IMR-90 (cell line): ENCODE results near the gene OXSM. TPM values are rescaled to one million over a fixed set of nuclear protein-coding genes. Genes with fewer than 3 reads are reported as not detected.

ENCODE experiments used
- ATAC-seq: fragments of 200-7000 bp; cut with Tn5 transposase; 2 replicates; pipeline ENCODE4 v1.9.1; 2020; ENCODE audit warnings: low read depth, mild to moderate bottlenecking, moderate library complexity
- BruUV-seq: library from RNA; stranded (reverse); fragments of 400-500 nt; replicated peaks from 2 replicates; lab custom pipeline; 2021; lab: Mats Ljungman, UMichigan
- CTCF ChIA-PET: fragments of 300-600 bp; formaldehyde crosslinking; extraction: SDS; loops from one replicate; lab custom pipeline; 2021; ENCODE audit warnings: antibody characterized with exemption; lab: Yijun Ruan, JAX
- POLR2A ChIA-PET: fragments of 300-600 bp; sonication (Branson Sonifier 250); formaldehyde crosslinking; loops from one replicate; lab custom pipeline; 2022; ENCODE audit warnings: antibody characterized with exemption; ENCODE audit not compliant: unreplicated experiment; lab: Charles Lee
- DNase-seq: peaks from one replicate; pipeline ENCODE4 v3.0.0; 2013
- H2AFZ ChIP-seq: replicated peaks from 2 replicates; pipeline ENCODE3; 2013; ENCODE audit warnings: low read length, mild to moderate bottlenecking; ENCODE audit not compliant: poor library complexity
- H2AK5ac ChIP-seq: 2 replicates; pipeline ENCODE4 v1.6.1; 2013; ENCODE audit warnings: low read depth, low read length, inconsistent platforms
- H2AK9ac ChIP-seq: replicated peaks from 2 replicates; pipeline ENCODE3; 2013; ENCODE audit warnings: mild to moderate bottlenecking, low read depth, low read length, moderate library complexity; ENCODE audit not compliant: poor library complexity
- H2BK120ac ChIP-seq: 2 replicates; pipeline ENCODE4 v1.6.1; 2013; ENCODE audit warnings: low read depth, low read length, inconsistent platforms
- H2BK15ac ChIP-seq: 3 replicates; pipeline ENCODE4 v1.6.1; 2013; ENCODE audit warnings: low read depth, low read length, inconsistent platforms
- H2BK20ac ChIP-seq: 2 replicates; pipeline ENCODE4 v1.6.1; 2013; ENCODE audit warnings: low read depth, mild to moderate bottlenecking, inconsistent platforms, low read length, moderate library complexity
- H2BK5ac ChIP-seq: 2 replicates; pipeline ENCODE4 v1.6.1; 2013; ENCODE audit warnings: mild to moderate bottlenecking, low read depth, low read length, inconsistent platforms; ENCODE audit not compliant: poor library complexity, severe bottlenecking
- H3K14ac ChIP-seq: replicated peaks from 2 replicates; pipeline ENCODE4 v1.6.1; 2013; ENCODE audit warnings: low read depth, low read length, inconsistent platforms
- H3K18ac ChIP-seq: 2 replicates; pipeline ENCODE4 v1.6.1; 2013; ENCODE audit warnings: low read depth, low read length, control low read depth
- H3K23ac ChIP-seq: 2 replicates; pipeline ENCODE4 v1.6.1; 2013; ENCODE audit warnings: low read depth, low read length, inconsistent platforms
- H3K27ac ChIP-seq: 2 replicates; pipeline ENCODE4 v1.5.1; 2013; ENCODE audit warnings: mild to moderate bottlenecking, control low read depth, low read length; ENCODE audit not compliant: insufficient read depth
- H3K27me3 ChIP-seq: 2 replicates; pipeline ENCODE4 v1.6.1; 2013; ENCODE audit warnings: low read length; ENCODE audit not compliant: control insufficient read depth, insufficient read depth
- H3K36me3 ChIP-seq: 2 replicates; pipeline ENCODE4 v1.6.1; 2013; ENCODE audit warnings: low read length, mixed read lengths; ENCODE audit not compliant: control insufficient read depth, insufficient read depth
- H3K4ac ChIP-seq: 2 replicates; pipeline ENCODE4 v1.6.1; 2013; ENCODE audit warnings: low read depth, low read length, inconsistent platforms
- H3K4me1 ChIP-seq: 2 replicates; pipeline ENCODE4 v1.6.1; 2013; ENCODE audit warnings: low read length, mixed read lengths; ENCODE audit not compliant: control insufficient read depth, insufficient read depth
- H3K4me2 ChIP-seq: 2 replicates; pipeline ENCODE4 v1.6.1; 2013; ENCODE audit warnings: low read depth, mild to moderate bottlenecking, control low read depth, low read length, moderate library complexity
- H3K4me3 ChIP-seq: 2 replicates; pipeline ENCODE4 v1.5.1; 2013; ENCODE audit warnings: low read depth, mild to moderate bottlenecking, control low read depth, low read length, moderate library complexity; ENCODE audit not compliant: insufficient read depth
- H3K56ac ChIP-seq: 2 replicates; pipeline ENCODE4 v1.6.1; 2013; ENCODE audit warnings: low read length, inconsistent platforms; ENCODE audit not compliant: insufficient read depth; ENCODE audit errors: extremely low read depth
- H3K79me1 ChIP-seq, 2 experiments: 2 replicates each; pipeline ENCODE4 v1.6.1; 2013; ENCODE audit warnings: low read length in 2 of 2, inconsistent platforms in 1 of 2, low read depth in 1 of 2
- H3K9ac ChIP-seq: 2 replicates; pipeline ENCODE4 v1.6.1; 2013; ENCODE audit warnings: low read depth, low read length, control low read depth
- H3K9me1 ChIP-seq: 2 replicates; pipeline ENCODE4 v1.6.1; 2013; ENCODE audit warnings: low read length, inconsistent platforms; ENCODE audit not compliant: insufficient read depth
- H3K9me3 ChIP-seq: 2 replicates; pipeline ENCODE4 v1.6.1; 2013; ENCODE audit warnings: low read length; ENCODE audit not compliant: control insufficient read depth, insufficient read depth
- H4K20me1 ChIP-seq: 2 replicates; pipeline ENCODE4 v1.6.1; 2013; ENCODE audit warnings: low read length, inconsistent platforms; ENCODE audit not compliant: insufficient read depth
- H4K5ac ChIP-seq: 2 replicates; pipeline ENCODE4 v1.6.1; 2013; ENCODE audit warnings: mild to moderate bottlenecking, low read depth, low read length, control low read depth
- H4K8ac ChIP-seq, 2 experiments: 2 replicates each; pipeline ENCODE4 v1.6.1; 2013; ENCODE audit warnings: low read depth in 2 of 2, low read length in 2 of 2, control low read depth in 1 of 2, inconsistent platforms in 1 of 2
- H4K91ac ChIP-seq: 2 replicates; pipeline ENCODE4 v1.6.1; 2013; ENCODE audit warnings: low read depth, low read length, inconsistent platforms; ENCODE audit not compliant: insufficient read depth
- BHLHE40 ChIP-seq: fragments of 150-350 bp; IDR thresholded peaks from 2 replicates; pipeline ENCODE4 v1.6.1; 2016; ENCODE audit warnings: mild to moderate bottlenecking, low read depth, low read length
- CHD1 ChIP-seq: IDR thresholded peaks from 2 replicates; pipeline ENCODE4 v1.6.1; 2012; ENCODE audit warnings: low read depth, low read length, improper control_type of control experiment
- MAFK ChIP-seq: IDR thresholded peaks from 2 replicates; pipeline ENCODE4 v1.6.1; 2012; ENCODE audit warnings: low read depth, low read length, improper control_type of control experiment
- MAZ ChIP-seq: IDR thresholded peaks from 2 replicates; pipeline ENCODE4 v1.6.1; 2012; ENCODE audit warnings: low read depth, mild to moderate bottlenecking, low read length, improper control_type of control experiment, moderate library complexity, borderline replicate concordance
- MXI1 ChIP-seq: IDR thresholded peaks from 2 replicates; pipeline ENCODE4 v1.6.1; 2012; ENCODE audit warnings: low read depth, mild to moderate bottlenecking, low read length, moderate library complexity, borderline replicate concordance
- POLR2A ChIP-seq: IDR thresholded peaks from 2 replicates; pipeline ENCODE4 v1.6.1; 2012; ENCODE audit warnings: mild to moderate bottlenecking, low read depth, low read length
- RFX5 ChIP-seq: IDR thresholded peaks from 2 replicates; pipeline ENCODE4 v1.8.0; 2012; ENCODE audit warnings: low read depth, mild to moderate bottlenecking, low read length, moderate library complexity
- WGBS, 2 experiments: methylation state at CpG; one replicate each; pipeline versions ENCODE4 v1.1.5 to v1.1.7; 2013; ENCODE audit warnings: missing lambda C conversion rate in 2 of 2; ENCODE audit not compliant: insufficient read length in 1 of 2; ENCODE audit errors: extremely low coverage in 2 of 2; 5-methylcytosine and 5-hydroxymethylcytosine counted together
- dilution Hi-C: fragments of 300-500 bp; cut with HindIII; formaldehyde crosslinking; loops from one replicate; pipeline ENCODE4 v1.14.3; 2018; ENCODE audit warnings: low sequenced_read_pairs; ENCODE audit not compliant: unreplicated experiment
- in situ Hi-C: fragments of 300-500 bp; cut with MboI; formaldehyde crosslinking; loops from 3 replicates; pipeline ENCODE4 v1.14.3; 2019; ENCODE audit warnings: low sequenced_read_pairs, inconsistent platforms, mixed read lengths
- intact Hi-C: fragments of 100-400 bp; cut with micrococcal nuclease; formaldehyde crosslinking; loops from 2 replicates; pipeline ENCODE4 v1.10.0; 2022
- polyA plus RNA-seq, 3 experiments: library from polyadenylated mRNA; depleted of rRNA; stranded (reverse); fragments of >200 nt; gene quantifications; 2 replicates each; pipeline ENCODE4 v1.2.3, GENCODE V29; 2012; ENCODE audit warnings: low replicate concordance in 1 of 3
- total RNA-seq: library from RNA; depleted of rRNA; stranded (reverse); fragments of >200 nt; gene quantifications from 2 replicates; pipeline ENCODE4 v1.2.3, GENCODE V29; 2012

The OXSM gene
- total and polyA plus RNA-seq, 2 of the 4 experiments (the other 2 are of a cell fraction), result 11.4 to 15.4 TPM

DNA sequence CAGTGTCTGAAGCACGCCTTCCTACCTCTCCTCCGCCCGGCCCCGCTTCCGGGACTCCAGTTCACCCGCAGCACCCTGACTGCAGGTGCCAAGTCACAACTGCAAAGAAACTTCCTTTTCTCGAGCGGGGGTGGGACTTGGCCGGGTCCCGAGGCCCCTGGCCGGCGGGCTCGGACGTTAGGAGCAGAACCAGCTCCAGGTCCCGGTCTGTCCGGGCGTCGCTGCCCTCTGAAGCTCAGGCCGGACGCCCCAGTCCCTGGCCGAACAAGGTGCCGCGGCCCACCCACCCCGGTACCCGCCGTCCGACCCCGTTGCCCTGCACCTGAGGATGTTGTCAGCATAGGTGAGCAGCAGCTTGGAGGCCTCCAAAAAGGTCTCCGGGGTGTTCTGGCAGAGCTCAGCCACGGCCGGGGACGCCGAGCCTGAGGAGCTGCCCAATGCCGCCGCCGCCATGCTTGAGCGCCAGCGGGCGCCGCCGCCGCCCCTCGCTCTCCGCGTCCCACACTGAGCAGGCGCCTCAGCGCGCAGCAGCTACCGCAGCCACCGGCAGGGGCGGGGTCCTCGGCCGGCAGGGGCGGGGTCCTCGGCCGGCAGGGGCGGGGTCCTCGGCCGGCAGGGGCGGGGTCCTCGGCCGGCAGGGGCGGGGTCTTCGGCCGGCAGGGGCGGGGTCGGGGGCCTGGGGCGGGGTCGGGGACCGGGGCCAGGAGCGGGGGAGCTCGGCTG lies 6.8 kb upstream of the OXSM start, which contains the start of gene NGLY1:
Gene NGLY1 (minus strand): TSS at position 506 of the 723 bp plus-strand sequence. CDS start 53 bp downstream, at position 453.
- Histone ChIP-seq H4K20me1 (no peaks in the 10 kb centered on the region), H2BK15ac (peak within 1 kb of the TSS; percentile 28; the same call in 1 of the 3 replicates), H3K4ac (peak within 1 kb of the TSS; percentile 85), H3K79me1 (peaks cover 22 to 26% of the 10 kb centered on the region in 2 experiments), H4K5ac (no peak within 1 kb of the TSS; the same call in none of the 2 replicates), H3K9ac (peak within 1 kb of the TSS; percentile 82), H2AK9ac (peak within 1 kb of the TSS; percentile 85), H2BK20ac (no peak within 1 kb of the TSS), H3K9me1 (no peaks in the 10 kb centered on the region; the same call in 1 of the 2 replicates), H4K8ac (peak within 1 kb of the TSS; percentile 1 to 85; a peak in 3 of 4 replicates), H2BK120ac (peak within 1 kb of the TSS; percentile 74), H3K18ac (peak within 1 kb of the TSS; percentile 33; the same call in 1 of the 2 replicates), H3K4me1 (peaks cover 2% of the 10 kb centered on the region; the same call in 1 of the 2 replicates), H3K27me3 (no peaks in the 10 kb centered on the region), H2AK5ac (0 out of 2 replicates have a peak within 1 kb of the TSS, but pooled peaks have one; percentile 20), H3K4me2 (peak within 1 kb of the TSS; percentile 86), H2BK5ac (peak within 1 kb of the TSS; percentile 52), H3K56ac (peak within 1 kb of the TSS; percentile 58), H3K27ac (peak within 1 kb of the TSS; percentile 72), H2AFZ (peak within 1 kb of the TSS; percentile 98), H3K36me3 (no peaks in the 10 kb centered on the region), H3K14ac (peak within 1 kb of the TSS; percentile 87), H4K91ac (peak within 1 kb of the TSS; percentile 54; the same call in 1 of the 2 replicates), H3K23ac (peak within 1 kb of the TSS; percentile 84), H3K9me3 (no peaks in the 10 kb centered on the region), H3K4me3 (peak within 1 kb of the TSS; percentile 89)
- intact Hi-C loops, result loop anchor here (1.0 to 2.0 kb wide), 4 partner anchors 37 to 134 kb away; partner anchors contain the start of gene TOP2B
- dilution Hi-C loops, result no loop called here
- in situ Hi-C loops, result no loop called here
- TF ChIP-seq MAZ (peak; percentile 59; the same call in 1 of the 2 replicates), POLR2A (peak; percentile 90), MXI1 (peak; percentile 76), BHLHE40 (0 out of 2 replicates have a peak, but pooled peaks have one; percentile 5), MAFK (no peak), RFX5 (no peak), CHD1 (no peak)
- ChIA-PET POLR2A (interaction anchor here (0.6 to 0.7 kb wide), 3 partner anchors 10 to 143 kb away, joined by 3 to 5 read pairs (median 3); no protein-coding TSS in a partner anchor), CTCF (interaction anchor here (1.0 to 1.8 kb wide), 2 partner anchors 49 to 74 kb away, joined by 4 read pairs; no protein-coding TSS in a partner anchor)
- ATAC-seq (peak; percentile 97), DNase-seq (peak; percentile 75)
- no TSS peak for BruUV-seq
- WGBS, 2 experiments, result 2% methylated on average over 26 of the region's 72 CpGs; no CpG with 5 or more reads in 1 of the 2 experiments
